K562 (cell line): ENCODE results near the gene ACBD5. TPM values are rescaled to one million over a fixed set of nuclear protein-coding genes. Genes with fewer than 3 reads are reported as not detected.

Experiments
- ASH1L ChIP-seq: fragments of 450-650 bp; IDR thresholded peaks from 2 replicates; pipeline ENCODE4 v1.6.1; 2018; ENCODE audit warnings: borderline replicate concordance, mild to moderate bottlenecking, low read depth; ENCODE audit not compliant: partially characterized antibody
- BRCA1 ChIP-seq, 2 experiments: fragments of 450-650 bp in 1 of 2; sonication (generic) in 1 of 2; formaldehyde crosslinking in 1 of 2; IDR thresholded peaks; 2 replicates each; pipeline versions ENCODE4 v1.5.0 to v1.6.1; 2017 to 2020; ENCODE audit warnings: mild to moderate bottlenecking in 1 of 2, missing genetic modification reagents in 1 of 2
- BRD9 ChIP-seq: fragments of 450-650 bp; IDR thresholded peaks from 2 replicates; pipeline ENCODE4 v1.6.1; 2018; ENCODE audit warnings: low read depth; ENCODE audit not compliant: partially characterized antibody
- CBX5 ChIP-seq: IDR thresholded peaks from 2 replicates; pipeline ENCODE4 v1.6.1; 2014; ENCODE audit warnings: low read depth, borderline replicate concordance
- DDX20 ChIP-seq: fragments of 450-650 bp; IDR thresholded peaks from 2 replicates; pipeline ENCODE4 v1.6.1; 2016; ENCODE audit warnings: missing genetic modification characterization, low read depth, mild to moderate bottlenecking, missing compliant biosample characterization, moderate library complexity
- DEAF1 ChIP-seq: fragments of 450-650 bp; formaldehyde crosslinking; IDR thresholded peaks from 2 replicates; pipeline ENCODE4 v1.4.0; 2020; ENCODE audit warnings: mild to moderate bottlenecking, moderate library complexity
- IRF9 ChIP-seq: fragments of 450-650 bp; IDR thresholded peaks from 2 replicates; pipeline ENCODE4 v1.6.1; 2016; ENCODE audit warnings: missing biosample characterization, missing genetic modification characterization
- KLF10 ChIP-seq: fragments of 250-450 bp; sonication (Bioruptor Pico); IDR thresholded peaks from 2 replicates; pipeline ENCODE4 v1.6.1; 2021; ENCODE audit warnings: matching md5 sums
- L3MBTL2 ChIP-seq: fragments of 450-650 bp; IDR thresholded peaks from 2 replicates; pipeline ENCODE4 v1.6.1; 2016; ENCODE audit warnings: mild to moderate bottlenecking, moderate library complexity
- MCM5 ChIP-seq: fragments of 450-650 bp; IDR thresholded peaks from 2 replicates; pipeline ENCODE4 v1.6.1; 2016; ENCODE audit warnings: low read depth
- MLX ChIP-seq, 2 experiments: fragments of 450-650 bp in 1 of 2; sonication (generic) in 1 of 2; formaldehyde crosslinking; conservative IDR thresholded peaks; 2 replicates each; pipeline versions ENCODE4 v1.4.0 to v1.8.1; 2020 to 2022; ENCODE audit warnings: mild to moderate bottlenecking in 1 of 2, missing genetic modification reagents in 1 of 2
- OTX1 ChIP-seq: fragments of 450-650 bp; formaldehyde crosslinking; IDR thresholded peaks from 2 replicates; pipeline ENCODE4 v1.4.0; 2022; ENCODE audit warnings: mild to moderate bottlenecking
- PRDM10 ChIP-seq: fragments of 450-650 bp; IDR thresholded peaks from 2 replicates; pipeline ENCODE4 v1.6.1; 2018; ENCODE audit not compliant: partially characterized antibody
- TARDBP ChIP-seq: fragments of 450-650 bp; IDR thresholded peaks from 2 replicates; pipeline ENCODE4 v1.6.1; 2016
- TEAD1 ChIP-seq, 2 experiments: fragments of 450-650 bp in 1 of 2; sonication (generic) in 1 of 2; formaldehyde crosslinking; IDR thresholded peaks; 2 replicates each; pipeline versions ENCODE4 v1.4.0 to v1.8.0; 2020 to 2022; ENCODE audit warnings: mild to moderate bottlenecking in 2 of 2, missing genetic modification reagents in 1 of 2
- THRB ChIP-seq: fragments of 450-650 bp; formaldehyde crosslinking; conservative IDR thresholded peaks from 2 replicates; pipeline ENCODE4 v1.4.0; 2022; ENCODE audit warnings: mild to moderate bottlenecking, missing genetic modification characterization
- ZBTB7A ChIP-seq: IDR thresholded peaks from 2 replicates; pipeline ENCODE4 v1.6.1; 2011; ENCODE audit warnings: low read depth, mild to moderate bottlenecking, low read length, moderate library complexity, borderline replicate concordance; ENCODE audit not compliant: control insufficient read depth
- ZNF224 ChIP-seq: sonication (generic); formaldehyde crosslinking; IDR thresholded peaks from 2 replicates; pipeline ENCODE4 v1.8.0; 2022; ENCODE audit warnings: mild to moderate bottlenecking, missing genetic modification reagents
- ZNF695 ChIP-seq: fragments of 450-650 bp; formaldehyde crosslinking; IDR thresholded peaks from 2 replicates; pipeline ENCODE4 v1.4.0; 2020; ENCODE audit warnings: mild to moderate bottlenecking, moderate library complexity
- polyA plus RNA-seq, 8 experiments: library from polyadenylated mRNA; depleted of rRNA in 4 of 8; stranded (reverse) in 5 of 8; unstranded in 3 of 8; fragments of >200 nt; fragmentation: Nextera tagmentation in 2 of 8; fragmentation: Illumina TruSeq in 1 of 8; extraction: Ambion mirVana in 2 of 8; extraction: Trizol in 1 of 8; gene quantifications; 2 replicates each; pipeline versions ENCODE4 v1.2.1 to v1.2.3, GENCODE V29; 2011 to 2014; ENCODE audit warnings: inconsistent platforms in 1 of 8, missing spikeins in 1 of 8
- total RNA-seq, 7 experiments: library from RNA; depleted of rRNA in 6 of 7; stranded (reverse); fragments of >200 nt in 6 of 7; fragmentation: Illumina TruSeq in 2 of 7; extraction: Trizol in 2 of 7; gene quantifications; 2 replicates each; pipeline versions ENCODE4 v1.2.1 to v1.2.3, GENCODE V29; 2011 to 2021; ENCODE audit warnings: low replicate concordance in 1 of 7

ACBD5 gene
- total and polyA plus RNA-seq, 9 of the 15 experiments (the other 6 are each of a cell fraction or from before 2014, with no cell fraction given) = 1.5 to 10.3 (median 7.8) TPM

GRCh38 chr10:27241652-27242472 lies 1.3 kb upstream of the ACBD5 start (continued):
- no peak for TF ChIP-seq THRB (CRISPR knock-in tag)
- no peak for TF ChIP-seq KLF10
- TF ChIP-seq DEAF1 = no peak
- no peak for TF ChIP-seq MLX (CRISPR knock-in tag; conservative IDR thresholded peaks at IDR 0.05)
- no peak for TF ChIP-seq ZNF695
- TF ChIP-seq L3MBTL2 = peak; percentile 13
- TF ChIP-seq BRCA1 (IDR thresholded peaks at IDR 0.05) = no peak
- TF ChIP-seq BRCA1 (CRISPR knock-in tag; IDR thresholded peaks at IDR 0.05) = no peak
- TF ChIP-seq ZNF224 (CRISPR knock-in tag) = no peak
- TF ChIP-seq ZBTB7A = peak; percentile 60; the same call in 1 of the 2 replicates
- TF ChIP-seq IRF9 (tag) = peak; percentile 84
- TF ChIP-seq PRDM10 = peak; percentile 94
- TF ChIP-seq OTX1 (CRISPR knock-in tag) = no peak
- no peak for TF ChIP-seq ASH1L
- TF ChIP-seq CBX5 = no peak
- peak in 1 of 2 experiments; percentile 77; a peak in 2 of 4 replicates for TF ChIP-seq TEAD1 (CRISPR knock-in tag; IDR thresholded peaks at IDR 0.05)
- no peak for TF ChIP-seq MCM5
- TF ChIP-seq BRD9 = no peak
- peak; percentile 81 for TF ChIP-seq DDX20 (tag)
- no peak; the same call in 1 of the 2 replicates for TF ChIP-seq TARDBP
